Natural killer cell (primary cell): ENCODE data around the gene IL1RAPL1. TPM values are rescaled to one million over a fixed set of nuclear protein-coding genes. Genes with fewer than 3 reads are reported as not detected.

Experiments used
- ATAC-seq, 3 donors: fragments of 150-1000 bp in 2 of 3; fragments of 200-7000 bp in 1 of 3; cut with Tn5 transposase; 1 replicate in 1 of 3; 2 replicates in 2 of 3; pipeline ENCODE4 v1.10.0; 2021; ENCODE audit warnings: mild to moderate bottlenecking in 2 of 3, moderate library complexity in 2 of 3
- DNase-seq, 2 donors: peaks; one replicate each; pipeline versions ENCODE4 v3.0.0 to v3.0.0-alpha.2; 2013 to 2021; ENCODE audit warnings: mixed read lengths in 1 of 2
- H3K27ac ChIP-seq: one replicate; pipeline ENCODE4 v1.5.1; 2013; ENCODE audit warnings: mild to moderate bottlenecking, low read length
- H3K27me3 ChIP-seq: one replicate; pipeline ENCODE4 v1.6.1; 2013; ENCODE audit warnings: low read length; ENCODE audit not compliant: control insufficient read depth, insufficient read depth
- H3K36me3 ChIP-seq: one replicate; pipeline ENCODE4 v1.6.1; 2013; ENCODE audit warnings: low read length; ENCODE audit not compliant: control insufficient read depth, insufficient read depth
- H3K4me1 ChIP-seq: one replicate; pipeline ENCODE4 v1.6.1; 2013; ENCODE audit warnings: low read length; ENCODE audit not compliant: control insufficient read depth, insufficient read depth
- H3K4me3 ChIP-seq: one replicate; pipeline ENCODE4 v1.5.1; 2013; ENCODE audit warnings: low read length
- H3K9me3 ChIP-seq: one replicate; pipeline ENCODE4 v1.6.1; 2013; ENCODE audit warnings: low read length; ENCODE audit not compliant: control insufficient read depth, insufficient read depth
- H3K27ac Mint-ChIP-seq, 2 donors: one replicate each; pipeline ENCODE4 v1.8.0; 2022; ENCODE audit warnings: mild to moderate bottlenecking in 2 of 2, mixed read lengths in 2 of 2, moderate library complexity in 1 of 2
- H3K27me3 Mint-ChIP-seq, 2 donors: one replicate each; pipeline ENCODE4 v1.8.0; 2022; ENCODE audit warnings: low read depth in 2 of 2, mixed read lengths in 2 of 2
- H3K36me3 Mint-ChIP-seq: one replicate; pipeline ENCODE4 v1.8.0; 2022; ENCODE audit warnings: mixed read lengths
- H3K4me1 Mint-ChIP-seq, 2 donors: one replicate each; pipeline ENCODE4 v1.8.0; 2022; ENCODE audit warnings: mixed read lengths in 2 of 2
- H3K4me3 Mint-ChIP-seq: one replicate; pipeline ENCODE4 v1.8.0; 2022; ENCODE audit warnings: mild to moderate bottlenecking, moderate library complexity, mixed read lengths
- H3K9me3 Mint-ChIP-seq, 2 donors: one replicate each; pipeline ENCODE4 v1.8.0; 2022; ENCODE audit warnings: mixed read lengths in 2 of 2
- WGBS: methylation state at CpG from one replicate; pipeline ENCODE4 v1.1.7; 2013; ENCODE audit warnings: missing lambda C conversion rate; ENCODE audit not compliant: insufficient coverage; 5-methylcytosine and 5-hydroxymethylcytosine counted together
- intact Hi-C: fragments of 100-400 bp; cut with micrococcal nuclease; formaldehyde crosslinking; loops from one replicate; pipeline ENCODE4 v1.14.2; 2022
- total RNA-seq, 4 donors: library from RNA; stranded (reverse); fragments of 120-200 nt in 1 of 4; gene quantifications; one replicate each; pipeline versions ENCODE4 v1.2.3 to v1.2.4, GENCODE V29; 2013 to 2022
- TF ChIP-seq, protein P1 (sequence below): fragments of 200-600 bp; IDR thresholded peaks from one replicate; pipeline ENCODE4 v1.8.0; 2022; ENCODE audit warnings: antibody characterized with exemption

IL1RAPL1 gene
- total RNA-seq, 3 donors from 2014 or later (not counting 1 experiment from before 2014, with no cell fraction given): not detected

DNA sequence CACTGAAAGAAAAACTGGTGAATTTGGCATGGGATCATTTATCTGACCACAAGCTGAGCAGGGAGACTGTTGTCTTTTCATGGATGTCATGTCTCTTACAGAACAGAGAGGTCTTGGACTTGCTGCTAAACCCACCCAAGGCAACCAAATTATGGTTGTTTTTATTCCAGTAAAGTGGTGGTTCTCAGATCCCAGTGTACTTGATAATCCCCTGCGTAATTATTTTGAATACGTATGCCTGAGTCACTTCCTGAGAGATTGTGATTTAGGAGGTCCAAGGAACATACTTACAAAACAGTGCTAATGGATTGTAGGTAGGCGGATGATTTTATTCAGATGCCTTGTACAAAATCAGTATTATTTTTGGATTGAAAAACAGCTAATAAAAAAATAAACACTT, 585.6 kb downstream of the IL1RAPL1 start:
- DNase-seq: no peak
- intact Hi-C loops: no loop called here
- Mint-ChIP-seq H3K4me1 (no peaks in the 10 kb centered on the region), H3K27ac (no peak overlapping the region), H3K36me3 (no peaks in the 10 kb centered on the region), H3K4me3 (no peak overlapping the region), H3K27me3 (no peaks in the 10 kb centered on the region), H3K9me3 (peaks cover 2 to 3% of the 10 kb centered on the region in 2 donors)
- no peaks in the 10 kb centered on the region for H3K4me1 ChIP-seq
- H3K27ac ChIP-seq: no peak overlapping the region
- WGBS: 92% methylated on average over 2 of the region's 3 CpGs
- H3K4me3 ChIP-seq: no peak overlapping the region
- no peaks in the 10 kb centered on the region for H3K36me3 ChIP-seq
- ATAC-seq: no peak
- no peaks in the 10 kb centered on the region for H3K27me3 ChIP-seq
- TF ChIP-seq, protein P1, sequence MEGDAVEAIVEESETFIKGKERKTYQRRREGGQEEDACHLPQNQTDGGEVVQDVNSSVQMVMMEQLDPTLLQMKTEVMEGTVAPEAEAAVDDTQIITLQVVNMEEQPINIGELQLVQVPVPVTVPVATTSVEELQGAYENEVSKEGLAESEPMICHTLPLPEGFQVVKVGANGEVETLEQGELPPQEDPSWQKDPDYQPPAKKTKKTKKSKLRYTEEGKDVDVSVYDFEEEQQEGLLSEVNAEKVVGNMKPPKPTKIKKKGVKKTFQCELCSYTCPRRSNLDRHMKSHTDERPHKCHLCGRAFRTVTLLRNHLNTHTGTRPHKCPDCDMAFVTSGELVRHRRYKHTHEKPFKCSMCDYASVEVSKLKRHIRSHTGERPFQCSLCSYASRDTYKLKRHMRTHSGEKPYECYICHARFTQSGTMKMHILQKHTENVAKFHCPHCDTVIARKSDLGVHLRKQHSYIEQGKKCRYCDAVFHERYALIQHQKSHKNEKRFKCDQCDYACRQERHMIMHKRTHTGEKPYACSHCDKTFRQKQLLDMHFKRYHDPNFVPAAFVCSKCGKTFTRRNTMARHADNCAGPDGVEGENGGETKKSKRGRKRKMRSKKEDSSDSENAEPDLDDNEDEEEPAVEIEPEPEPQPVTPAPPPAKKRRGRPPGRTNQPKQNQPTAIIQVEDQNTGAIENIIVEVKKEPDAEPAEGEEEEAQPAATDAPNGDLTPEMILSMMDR: no peak
- no peaks in the 10 kb centered on the region for H3K9me3 ChIP-seq

DNA sequence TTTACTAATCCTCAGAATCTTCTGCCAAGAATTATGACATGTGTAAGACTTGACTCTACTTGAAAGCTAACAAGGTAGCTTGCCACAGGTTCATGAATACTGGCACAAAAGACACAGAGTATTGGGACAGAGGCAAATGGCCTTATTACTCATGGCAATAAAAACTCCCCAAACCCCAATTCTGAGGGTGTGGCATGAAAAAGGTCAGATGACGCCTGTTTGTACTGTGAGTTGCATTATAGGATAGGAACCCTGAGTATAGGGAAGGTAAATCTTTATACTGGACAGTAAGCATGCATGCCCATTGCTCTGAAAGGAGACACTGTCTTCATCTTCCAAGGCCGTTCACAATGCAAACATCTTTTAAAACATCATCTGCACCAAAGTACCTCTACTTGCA, 600.0 kb downstream of the IL1RAPL1 start:
- Mint-ChIP-seq H3K36me3 (no peaks in the 10 kb centered on the region), H3K27ac (no peak overlapping the region), H3K4me1 (no peaks in the 10 kb centered on the region), H3K4me3 (no peak overlapping the region), H3K27me3 (no peaks in the 10 kb centered on the region), H3K9me3 (peaks cover 4 to 6% of the 10 kb centered on the region in 2 donors)
- ATAC-seq (no peak), DNase-seq (no peak)
- Histone ChIP-seq H3K9me3 (no peaks in the 10 kb centered on the region), H3K27me3 (no peaks in the 10 kb centered on the region), H3K27ac (no peak overlapping the region), H3K4me3 (no peak overlapping the region), H3K4me1 (no peaks in the 10 kb centered on the region), H3K36me3 (no peaks in the 10 kb centered on the region)
- WGBS: 86% methylated on average over 1 of the region's 2 CpGs
- intact Hi-C loops: no loop called here
- TF ChIP-seq, protein P1: no peak

DNA sequence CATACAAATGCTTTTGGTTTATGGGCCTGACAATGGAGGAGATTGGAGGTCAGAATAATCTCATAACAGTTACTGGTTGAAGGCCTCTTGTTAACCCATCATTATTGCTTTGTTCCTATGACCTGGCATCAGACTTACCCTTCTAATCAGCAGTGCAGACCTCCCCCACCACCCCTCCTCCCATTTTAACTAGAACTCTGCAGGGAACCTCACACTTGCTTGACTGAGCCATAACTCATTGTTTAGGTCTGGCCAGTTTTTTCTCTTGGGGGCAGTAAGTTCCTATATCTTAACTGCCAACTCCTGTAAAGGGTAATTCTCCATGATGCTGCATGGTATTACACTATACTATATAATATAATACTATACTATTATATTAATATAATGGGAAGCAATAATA, 609.3 kb downstream of the IL1RAPL1 start:
- intact Hi-C loops: no loop called here

DNA sequence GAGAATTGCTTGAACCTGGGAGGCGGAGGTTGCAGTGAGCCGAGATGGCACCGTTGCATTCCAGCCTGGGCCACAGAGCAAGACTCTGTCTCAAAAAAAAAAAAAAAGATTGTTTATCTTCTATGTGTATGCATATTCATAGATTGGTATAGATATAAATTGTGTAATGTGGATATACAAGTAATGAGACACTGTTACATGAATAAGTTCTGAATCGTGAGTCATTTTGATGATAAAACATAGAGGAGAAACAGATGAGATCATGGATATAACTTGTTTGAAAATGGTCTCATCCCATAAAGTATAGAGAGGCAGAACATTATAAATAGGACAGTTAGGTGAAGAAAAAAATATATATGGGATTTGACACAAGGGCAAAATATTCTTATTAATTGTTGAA, 628.0 kb downstream of the IL1RAPL1 start:
- H3K27me3 Mint-ChIP-seq: no peaks in the 10 kb centered on the region

More for the DNA sequence above, 609.3 kb downstream of the IL1RAPL1 start:
- H3K27me3 Mint-ChIP-seq: no peaks in the 10 kb centered on the region
- H3K4me1 Mint-ChIP-seq: no peaks in the 10 kb centered on the region
- H3K36me3 ChIP-seq: no peaks in the 10 kb centered on the region
- no peaks in the 10 kb centered on the region for H3K9me3 ChIP-seq
- H3K27ac Mint-ChIP-seq: no peak overlapping the region
- H3K27me3 ChIP-seq: no peaks in the 10 kb centered on the region
- TF ChIP-seq, protein P1: no peak
- H3K9me3 Mint-ChIP-seq: peaks cover 0 to 2% of the 10 kb centered on the region in 2 donors
- H3K4me3 ChIP-seq: no peak overlapping the region
- ATAC-seq (no peak), DNase-seq (no peak)
- no peaks in the 10 kb centered on the region for H3K4me1 ChIP-seq
- H3K4me3 Mint-ChIP-seq: no peak overlapping the region
- H3K36me3 Mint-ChIP-seq: no peaks in the 10 kb centered on the region
- H3K27ac ChIP-seq: no peak overlapping the region

More for the DNA sequence above, 628.0 kb downstream of the IL1RAPL1 start:
- no peaks in the 10 kb centered on the region for H3K36me3 Mint-ChIP-seq
- no peak overlapping the region for H3K4me3 Mint-ChIP-seq
- Histone ChIP-seq H3K36me3 (no peaks in the 10 kb centered on the region), H3K4me1 (no peaks in the 10 kb centered on the region), H3K4me3 (no peak overlapping the region), H3K27me3 (no peaks in the 10 kb centered on the region), H3K9me3 (no peaks in the 10 kb centered on the region), H3K27ac (no peak overlapping the region)
- H3K4me1 Mint-ChIP-seq: no peaks in the 10 kb centered on the region
- TF ChIP-seq, protein P1: no peak
- H3K27ac Mint-ChIP-seq: no peak overlapping the region
- no peak for DNase-seq
- intact Hi-C loops: no loop called here
- H3K9me3 Mint-ChIP-seq: peaks cover 0 to 5% of the 10 kb centered on the region in 2 donors
- WGBS: 80% methylated on average over 1 of the region's 4 CpGs
- no peak for ATAC-seq
